K562 (cell line): ENCODE data around the gene SRRD. TPM values are rescaled to one million over a fixed set of nuclear protein-coding genes. Genes with fewer than 3 reads are reported as not detected.

Experiments used
- ADNP ChIP-seq: fragments of 200-800 bp; sonication (Bioruptor generic); IDR thresholded peaks from 2 replicates; pipeline ENCODE4 v1.6.1; 2016; ENCODE audit warnings: missing genetic modification characterization, missing compliant biosample characterization
- DACH1 ChIP-seq: fragments of 450-650 bp; IDR thresholded peaks from 2 replicates; pipeline ENCODE4 v1.6.1; 2018; ENCODE audit not compliant: partially characterized antibody
- FIP1L1 ChIP-seq: fragments of 200-400 bp; formaldehyde crosslinking; IDR thresholded peaks from 2 replicates; pipeline ENCODE4 v1.6.1; 2018; ENCODE audit warnings: mild to moderate bottlenecking, low read depth, low read length; ENCODE audit not compliant: poor library complexity, severe bottlenecking
- GTF2E2 ChIP-seq: fragments of 200-800 bp; sonication (Bioruptor generic); IDR thresholded peaks from 2 replicates; pipeline ENCODE4 v1.6.1; 2016; ENCODE audit warnings: missing genetic modification characterization, missing compliant biosample characterization
- KAT7 ChIP-seq: sonication (generic); formaldehyde crosslinking; IDR thresholded peaks from 2 replicates; pipeline ENCODE4 v1.8.0; 2022; ENCODE audit warnings: missing genetic modification reagents, mild to moderate bottlenecking, borderline replicate concordance
- KHSRP ChIP-seq: fragments of 450-650 bp; IDR thresholded peaks from 2 replicates; pipeline ENCODE4 v1.6.1; 2017
- MTA1 ChIP-seq: fragments of 450-650 bp; IDR thresholded peaks from 2 replicates; pipeline ENCODE4 v1.6.1; 2017; ENCODE audit warnings: borderline replicate concordance
- NCOA4 ChIP-seq: fragments of 450-650 bp; IDR thresholded peaks from 2 replicates; pipeline ENCODE4 v1.6.1; 2018; ENCODE audit warnings: mild to moderate bottlenecking; ENCODE audit not compliant: partially characterized antibody
- NFATC3 ChIP-seq: fragments of 450-650 bp; IDR thresholded peaks from 2 replicates; pipeline ENCODE4 v1.6.1; 2017; ENCODE audit warnings: mild to moderate bottlenecking
- NR2F6 ChIP-seq: fragments of 450-650 bp; formaldehyde crosslinking; IDR thresholded peaks from 2 replicates; pipeline ENCODE4 v1.4.0; 2020; ENCODE audit warnings: mild to moderate bottlenecking
- POLR2G ChIP-seq: fragments of 200-400 bp; formaldehyde crosslinking; IDR thresholded peaks from 2 replicates; pipeline ENCODE4 v1.6.1; 2017; ENCODE audit warnings: low read depth, mild to moderate bottlenecking, antibody characterized with exemption, low read length, moderate library complexity
- SAFB ChIP-seq: fragments of 200-400 bp; formaldehyde crosslinking; IDR thresholded peaks from 2 replicates; pipeline ENCODE4 v1.6.1; 2017; ENCODE audit warnings: low read depth, low read length, borderline replicate concordance
- TCF3 ChIP-seq: sonication (generic); formaldehyde crosslinking; IDR thresholded peaks from 2 replicates; pipeline ENCODE4 v1.4.0; 2020; ENCODE audit warnings: mild to moderate bottlenecking, missing genetic modification reagents
- ZC3H4 ChIP-seq: sonication (generic); formaldehyde crosslinking; IDR thresholded peaks from 2 replicates; pipeline ENCODE4 v1.9.0; 2021; ENCODE audit warnings: missing genetic modification reagents, borderline replicate concordance
- ZFX ChIP-seq: sonication (generic); formaldehyde crosslinking; IDR thresholded peaks from 2 replicates; pipeline ENCODE4 v1.8.0; 2022; ENCODE audit warnings: mild to moderate bottlenecking, missing genetic modification reagents, moderate library complexity
- ZNF23 ChIP-seq: fragments of 250-450 bp; sonication (Bioruptor Pico); IDR thresholded peaks from 2 replicates; pipeline ENCODE4 v1.4.0; 2020; ENCODE audit warnings: mild to moderate bottlenecking
- ZNF347 ChIP-seq: fragments of 450-650 bp; formaldehyde crosslinking; IDR thresholded peaks from 2 replicates; pipeline ENCODE4 v1.4.0; 2020; ENCODE audit warnings: low read depth, mild to moderate bottlenecking, moderate library complexity
- ZNF57 ChIP-seq: fragments of 450-650 bp; formaldehyde crosslinking; IDR thresholded peaks from 2 replicates; pipeline ENCODE4 v1.4.0; 2020; ENCODE audit warnings: mild to moderate bottlenecking, moderate library complexity
- polyA plus RNA-seq, 8 experiments: library from polyadenylated mRNA; depleted of rRNA in 4 of 8; stranded (reverse) in 5 of 8; unstranded in 3 of 8; fragments of >200 nt; fragmentation: Nextera tagmentation in 2 of 8; fragmentation: Illumina TruSeq in 1 of 8; extraction: Ambion mirVana in 2 of 8; extraction: Trizol in 1 of 8; gene quantifications; 2 replicates each; pipeline versions ENCODE4 v1.2.1 to v1.2.3, GENCODE V29; 2011 to 2014; ENCODE audit warnings: inconsistent platforms in 1 of 8, missing spikeins in 1 of 8
- total RNA-seq, 7 experiments: library from RNA; depleted of rRNA in 6 of 7; stranded (reverse); fragments of >200 nt in 6 of 7; fragmentation: Illumina TruSeq in 2 of 7; extraction: Trizol in 2 of 7; gene quantifications; 2 replicates each; pipeline versions ENCODE4 v1.2.1 to v1.2.3, GENCODE V29; 2011 to 2021; ENCODE audit warnings: low replicate concordance in 1 of 7
- TF ChIP-seq, protein P1 (sequence below): sonication (generic); formaldehyde crosslinking; IDR thresholded peaks from 2 replicates; pipeline ENCODE4 v1.8.1; 2023; ENCODE audit warnings: mild to moderate bottlenecking, missing genetic modification reagents
- TF ChIP-seq, protein P2 (sequence below), 2 experiments: fragments of 250-450 bp in 1 of 2; fragments of 450-650 bp in 1 of 2; sonication (Bioruptor Pico) in 1 of 2; IDR thresholded peaks; 2 replicates each; pipeline versions ENCODE4 v1.6.1 to v1.8.0; 2016 to 2021; ENCODE audit warnings: mild to moderate bottlenecking in 2 of 2, moderate library complexity in 2 of 2, missing compliant biosample characterization in 1 of 2, missing genetic modification characterization in 1 of 2
- TF ChIP-seq, protein P3 (sequence below): sonication (generic); formaldehyde crosslinking; IDR thresholded peaks from 2 replicates; pipeline ENCODE4 v1.8.1; 2023; ENCODE audit warnings: mild to moderate bottlenecking, missing genetic modification reagents, moderate library complexity
- TF ChIP-seq, protein P4 (sequence below): IDR thresholded peaks from 2 replicates; pipeline ENCODE4 v1.6.1; 2011; ENCODE audit warnings: borderline replicate concordance, low read depth, mild to moderate bottlenecking, moderate library complexity, low read length; ENCODE audit not compliant: insufficient read depth, poor library complexity, severe bottlenecking

The SRRD gene
- total and polyA plus RNA-seq, 9 of the 15 experiments (the other 6 are each of a cell fraction or from before 2014, with no cell fraction given), result 4.9 to 59.4 (median 34.4) TPM

DNA sequence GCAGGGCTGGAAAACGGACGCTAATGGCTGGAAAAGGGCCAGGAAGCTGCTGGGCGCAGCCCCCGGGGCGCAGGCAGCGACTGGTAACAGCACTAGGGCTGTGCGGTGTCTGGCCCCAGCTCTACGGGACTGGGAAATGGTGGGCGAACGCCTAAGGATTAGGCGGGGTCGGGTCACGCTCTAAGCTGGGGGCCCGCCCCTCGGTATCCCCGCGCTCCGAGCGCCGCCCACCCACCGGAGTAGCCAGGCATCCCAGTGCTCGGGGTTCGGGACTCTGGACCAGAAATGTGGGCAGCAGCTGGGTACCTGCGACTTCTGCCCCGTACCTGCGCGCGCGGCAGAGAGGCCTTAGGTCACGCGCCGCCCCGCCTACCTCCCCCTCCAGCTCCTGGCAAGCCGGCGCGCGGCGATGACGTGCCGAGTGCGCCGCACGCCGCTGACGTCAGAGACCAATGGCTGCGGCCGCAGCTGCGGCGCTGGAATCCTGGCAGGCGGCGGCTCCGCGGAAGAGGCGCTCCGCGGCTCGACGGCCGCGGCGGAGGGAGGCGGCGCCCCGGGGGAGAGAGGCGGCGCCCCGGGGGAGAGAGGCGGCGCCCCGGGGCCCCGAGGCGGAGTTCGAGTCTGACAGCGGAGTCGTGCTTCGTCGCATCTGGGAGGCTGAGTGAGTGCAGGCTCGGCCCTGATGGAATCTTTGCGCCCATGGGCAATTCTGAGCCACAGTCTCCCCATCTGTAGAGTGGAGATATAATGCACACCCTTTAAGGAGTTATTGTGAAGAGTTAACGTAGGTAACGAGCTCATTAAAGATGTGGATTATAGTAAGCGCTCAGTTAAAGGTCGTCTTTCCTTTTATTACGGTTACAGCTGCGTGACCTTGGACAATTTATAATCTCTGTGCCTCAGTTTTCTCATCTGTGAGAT, at the start of gene SRRD, which contains the start of gene HPS4 (continued):
- TF ChIP-seq ADNP (tag) (peak; percentile 99), ZFX (CRISPR knock-in tag) (peak; percentile 83), NFATC3 (no peak), NR2F6 (no peak), TCF3 (CRISPR knock-in tag) (peak; percentile 10; the same call in 1 of the 2 replicates), KHSRP (peak; percentile 86), SAFB (no peak), KAT7 (CRISPR knock-in tag) (no peak; the same call in 1 of the 2 replicates), ZNF23 (no peak), ZC3H4 (CRISPR knock-in tag) (no peak), MTA1 (peak; percentile 98), ZNF347 (CRISPR knock-in tag) (no peak), ZNF57 (CRISPR knock-in tag) (no peak), NCOA4 (peak; percentile 79), POLR2G (peak; percentile 87), GTF2E2 (tag) (no peak; the same call in 1 of the 2 replicates), FIP1L1 (no peak), DACH1 (no peak)
- TF ChIP-seq, protein P1, sequence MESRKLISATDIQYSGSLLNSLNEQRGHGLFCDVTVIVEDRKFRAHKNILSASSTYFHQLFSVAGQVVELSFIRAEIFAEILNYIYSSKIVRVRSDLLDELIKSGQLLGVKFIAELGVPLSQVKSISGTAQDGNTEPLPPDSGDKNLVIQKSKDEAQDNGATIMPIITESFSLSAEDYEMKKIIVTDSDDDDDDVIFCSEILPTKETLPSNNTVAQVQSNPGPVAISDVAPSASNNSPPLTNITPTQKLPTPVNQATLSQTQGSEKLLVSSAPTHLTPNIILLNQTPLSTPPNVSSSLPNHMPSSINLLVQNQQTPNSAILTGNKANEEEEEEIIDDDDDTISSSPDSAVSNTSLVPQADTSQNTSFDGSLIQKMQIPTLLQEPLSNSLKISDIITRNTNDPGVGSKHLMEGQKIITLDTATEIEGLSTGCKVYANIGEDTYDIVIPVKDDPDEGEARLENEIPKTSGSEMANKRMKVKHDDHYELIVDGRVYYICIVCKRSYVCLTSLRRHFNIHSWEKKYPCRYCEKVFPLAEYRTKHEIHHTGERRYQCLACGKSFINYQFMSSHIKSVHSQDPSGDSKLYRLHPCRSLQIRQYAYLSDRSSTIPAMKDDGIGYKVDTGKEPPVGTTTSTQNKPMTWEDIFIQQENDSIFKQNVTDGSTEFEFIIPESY (CRISPR knock-in tag), result no peak
- TF ChIP-seq, protein P2, sequence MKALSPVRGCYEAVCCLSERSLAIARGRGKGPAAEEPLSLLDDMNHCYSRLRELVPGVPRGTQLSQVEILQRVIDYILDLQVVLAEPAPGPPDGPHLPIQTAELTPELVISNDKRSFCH (CRISPR knock-in tag; IDR thresholded peaks at IDR 0.05), result no peak
- TF ChIP-seq, protein P2 (tag; IDR thresholded peaks at IDR 0.05), result 0 out of 2 replicates have a peak, but pooled peaks have one; percentile 47
- TF ChIP-seq, protein P3, sequence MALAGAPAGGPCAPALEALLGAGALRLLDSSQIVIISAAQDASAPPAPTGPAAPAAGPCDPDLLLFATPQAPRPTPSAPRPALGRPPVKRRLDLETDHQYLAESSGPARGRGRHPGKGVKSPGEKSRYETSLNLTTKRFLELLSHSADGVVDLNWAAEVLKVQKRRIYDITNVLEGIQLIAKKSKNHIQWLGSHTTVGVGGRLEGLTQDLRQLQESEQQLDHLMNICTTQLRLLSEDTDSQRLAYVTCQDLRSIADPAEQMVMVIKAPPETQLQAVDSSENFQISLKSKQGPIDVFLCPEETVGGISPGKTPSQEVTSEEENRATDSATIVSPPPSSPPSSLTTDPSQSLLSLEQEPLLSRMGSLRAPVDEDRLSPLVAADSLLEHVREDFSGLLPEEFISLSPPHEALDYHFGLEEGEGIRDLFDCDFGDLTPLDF (CRISPR knock-in tag), result no peak
- TF ChIP-seq, protein P4, sequence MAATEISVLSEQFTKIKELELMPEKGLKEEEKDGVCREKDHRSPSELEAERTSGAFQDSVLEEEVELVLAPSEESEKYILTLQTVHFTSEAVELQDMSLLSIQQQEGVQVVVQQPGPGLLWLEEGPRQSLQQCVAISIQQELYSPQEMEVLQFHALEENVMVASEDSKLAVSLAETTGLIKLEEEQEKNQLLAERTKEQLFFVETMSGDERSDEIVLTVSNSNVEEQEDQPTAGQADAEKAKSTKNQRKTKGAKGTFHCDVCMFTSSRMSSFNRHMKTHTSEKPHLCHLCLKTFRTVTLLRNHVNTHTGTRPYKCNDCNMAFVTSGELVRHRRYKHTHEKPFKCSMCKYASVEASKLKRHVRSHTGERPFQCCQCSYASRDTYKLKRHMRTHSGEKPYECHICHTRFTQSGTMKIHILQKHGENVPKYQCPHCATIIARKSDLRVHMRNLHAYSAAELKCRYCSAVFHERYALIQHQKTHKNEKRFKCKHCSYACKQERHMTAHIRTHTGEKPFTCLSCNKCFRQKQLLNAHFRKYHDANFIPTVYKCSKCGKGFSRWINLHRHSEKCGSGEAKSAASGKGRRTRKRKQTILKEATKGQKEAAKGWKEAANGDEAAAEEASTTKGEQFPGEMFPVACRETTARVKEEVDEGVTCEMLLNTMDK, result no peak
